ENCODE data around the gene KNTC1.

- TF ChIP-seq CTCF (IDR thresholded peaks at IDR 0.05; ENCODE audit: low read length) (no peak), EZH2 (IDR thresholded peaks at IDR 0.05; ENCODE audit: borderline replicate concordance, low read length) (no peak)
Observed at GRCh38 chr12:122610207-122610606, 83.2 kb downstream of the KNTC1 start.

Data from OCI-LY1 (cell line).